ENCODE results near the gene KIR3DL3.
"Not testable (repeated sequence)": the region's sequence is repeated elsewhere in the genome, so short reads cannot be mapped to it uniquely, and the experiment has no call there.

Gene KIR3DL3

DNA sequence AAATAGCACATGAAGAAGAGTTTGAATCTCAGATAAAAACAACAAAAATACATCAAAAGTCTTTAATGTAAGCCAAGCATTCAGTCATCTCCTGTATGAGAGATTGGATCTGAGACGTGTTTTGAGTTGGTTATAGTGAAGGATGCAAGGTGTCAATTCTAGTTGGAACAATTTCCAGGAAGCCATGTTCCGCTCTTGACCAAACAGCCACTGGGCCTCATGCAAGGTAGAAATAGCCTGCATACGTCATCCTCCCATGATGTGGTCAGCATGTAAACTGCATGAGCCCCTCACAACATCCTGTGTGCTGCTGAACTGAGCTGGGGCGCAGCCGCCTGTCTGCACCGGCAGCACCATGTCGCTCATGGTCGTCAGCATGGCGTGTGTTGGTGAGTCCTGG is at the start of gene KIR3DL3:
KIR3DL3 (plus strand) TSS at position 301 of the 400 bp plus-strand sequence; CDS start at position 356, 55 bp downstream.
- in situ Hi-C loops (cut with HindIII; ENCODE audit: low sequenced_read_pairs): no loop called here

- in situ Hi-C loops (cut with HindIII; ENCODE audit: low sequenced_read_pairs): not testable (repeated sequence)
These were observed 47.9 kb upstream of the KIR3DL3 start for GRCh38 chr19:54676210-54676834.

GRCh38 chr19:54677217-54677616 is 47.0 kb upstream of the KIR3DL3 start:
- in situ Hi-C loops (cut with HindIII; ENCODE audit: low sequenced_read_pairs): no loop called here

DNA sequence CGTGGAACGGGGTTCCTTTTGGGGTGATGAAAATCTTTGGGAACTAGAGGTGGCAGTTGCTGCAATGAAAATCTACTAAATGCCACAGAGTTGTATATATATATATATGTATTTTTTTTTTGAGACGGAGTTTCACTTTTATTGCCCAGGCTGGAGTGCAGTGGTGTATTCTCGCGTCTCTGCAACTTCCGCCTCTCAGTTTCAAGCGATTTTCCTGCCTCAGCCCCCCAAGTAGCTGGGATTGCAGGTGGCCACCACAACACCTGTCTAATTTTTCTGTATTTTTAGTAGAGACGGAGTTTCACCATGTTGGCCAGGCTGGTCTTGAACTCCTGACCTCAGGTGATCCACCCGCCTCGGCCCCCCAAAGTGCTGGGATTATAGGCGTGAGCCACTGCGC is 42.6 kb upstream of the KIR3DL3 start:
- in situ Hi-C loops (cut with HindIII; ENCODE audit: low sequenced_read_pairs): not testable (repeated sequence)

DNA sequence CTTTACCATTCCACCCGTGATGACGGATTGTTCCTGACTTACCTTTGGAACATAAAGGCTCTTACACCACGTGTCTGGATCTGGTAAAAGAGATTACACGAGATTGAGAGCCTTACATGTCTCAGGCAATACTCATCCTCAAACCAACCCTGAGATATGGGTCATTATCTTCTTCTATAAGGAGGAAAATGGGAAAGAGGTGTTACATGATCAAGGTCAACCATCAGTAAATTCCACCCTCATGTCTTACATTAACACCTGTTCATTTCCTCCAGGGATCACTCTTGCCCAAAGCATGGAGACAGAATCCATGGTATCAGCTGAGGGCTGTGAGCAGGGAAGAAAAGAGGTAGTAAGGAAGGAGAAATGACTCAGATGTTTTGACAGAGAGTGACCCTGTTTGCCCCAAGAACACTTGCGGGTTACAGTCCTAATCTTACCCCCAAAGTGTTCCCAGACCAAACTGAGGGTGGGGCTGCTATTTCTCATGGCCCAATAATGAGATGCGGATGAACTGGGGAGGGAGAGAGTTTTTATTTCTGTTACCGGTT is 41.9 kb upstream of the KIR3DL3 start:
- in situ Hi-C loops (cut with HindIII; ENCODE audit: low sequenced_read_pairs): no loop called here

DNA sequence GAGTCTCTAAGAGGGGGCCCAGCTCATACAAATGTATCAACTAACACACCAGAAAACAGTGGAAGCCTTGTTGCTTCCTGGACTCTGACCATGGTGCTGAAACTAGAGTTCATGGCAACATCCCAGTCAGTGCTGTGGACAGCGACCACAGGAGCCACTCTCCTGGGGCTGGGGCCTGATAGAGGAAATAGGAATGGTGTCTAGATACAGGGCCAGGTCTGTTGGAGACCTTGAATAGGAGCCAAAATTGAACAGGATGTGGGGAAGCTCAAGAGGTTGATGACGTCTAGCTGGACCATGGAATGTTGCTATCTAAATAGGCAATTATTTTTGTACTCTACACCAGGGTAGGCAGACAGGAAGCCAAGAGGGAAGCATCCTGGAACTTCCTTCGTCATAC is 39.7 kb upstream of the KIR3DL3 start:
- in situ Hi-C loops (cut with HindIII; ENCODE audit: low sequenced_read_pairs): no loop called here

DNA sequence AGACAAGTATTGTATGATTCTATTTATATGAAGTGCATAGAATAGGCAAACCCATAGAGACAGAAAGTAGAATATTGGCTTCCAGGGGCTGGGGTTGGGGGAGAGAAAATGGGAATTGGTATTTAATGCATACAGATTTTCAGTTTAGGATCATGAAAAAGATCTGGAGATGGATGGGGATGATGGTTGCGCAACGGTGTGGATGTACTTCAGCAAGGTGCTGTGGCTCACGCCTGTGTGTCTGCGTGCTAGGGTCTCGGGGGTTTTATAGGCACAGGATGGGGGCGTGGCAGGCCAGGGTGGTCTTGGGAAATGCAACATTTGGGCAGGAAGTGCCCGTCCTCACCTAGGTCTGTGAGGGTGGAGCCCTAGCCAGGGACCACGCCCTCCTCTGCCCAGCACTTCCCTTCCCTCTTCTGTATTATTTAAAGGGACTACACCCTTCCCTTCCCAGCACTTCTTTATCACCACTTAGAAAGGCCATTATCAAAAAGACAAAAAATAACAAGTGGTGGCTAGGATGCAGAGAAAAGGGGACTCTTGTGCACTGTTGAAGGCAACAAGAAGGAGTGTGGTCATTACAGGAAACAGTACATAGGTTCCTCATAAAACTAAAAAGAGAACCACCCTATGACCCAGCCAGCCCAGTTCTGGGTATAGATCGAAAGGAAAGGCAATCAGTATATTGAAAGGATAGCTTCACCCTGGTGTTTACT is 32.5 kb upstream of the KIR3DL3 start:
- in situ Hi-C loops (cut with HindIII; ENCODE audit: low sequenced_read_pairs): no loop called here

- in situ Hi-C loops (cut with HindIII; ENCODE audit: low sequenced_read_pairs): no loop called here
These were observed 32.0 kb upstream of the KIR3DL3 start for GRCh38 chr19:54692298-54692615.

GRCh38 chr19:54694648-54695047 is 29.6 kb upstream of the KIR3DL3 start:
- in situ Hi-C loops (cut with HindIII; ENCODE audit: low sequenced_read_pairs): no loop called here

- in situ Hi-C loops (cut with HindIII; ENCODE audit: low sequenced_read_pairs): no loop called here
These were observed 28.1 kb upstream of the KIR3DL3 start for GRCh38 chr19:54696117-54696548.

- in situ Hi-C loops (cut with HindIII; ENCODE audit: low sequenced_read_pairs): no loop called here
These were observed 27.5 kb upstream of the KIR3DL3 start for GRCh38 chr19:54696766-54697165.

DNA sequence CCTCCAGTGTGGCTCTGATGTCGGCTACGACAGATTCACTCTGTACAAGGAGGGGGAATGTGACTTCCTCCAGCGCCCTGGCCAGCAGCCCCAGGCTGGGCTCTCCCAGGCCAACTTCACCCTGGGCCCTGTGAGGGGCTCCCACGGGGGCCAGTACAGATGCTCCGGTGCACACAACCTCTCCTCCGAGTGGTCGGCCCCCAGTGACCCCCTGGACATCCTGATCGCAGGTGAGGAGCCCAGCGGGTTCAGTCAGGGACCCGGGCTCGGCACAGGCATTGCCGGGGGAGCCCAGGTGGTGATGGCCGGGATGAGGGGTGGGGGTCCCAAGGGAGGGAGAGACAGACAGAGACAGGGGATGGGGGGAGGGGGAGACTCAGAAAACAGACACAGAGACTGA is 26.5 kb upstream of the KIR3DL3 start:
- in situ Hi-C loops (cut with HindIII; ENCODE audit: low sequenced_read_pairs): not testable (repeated sequence)

DNA sequence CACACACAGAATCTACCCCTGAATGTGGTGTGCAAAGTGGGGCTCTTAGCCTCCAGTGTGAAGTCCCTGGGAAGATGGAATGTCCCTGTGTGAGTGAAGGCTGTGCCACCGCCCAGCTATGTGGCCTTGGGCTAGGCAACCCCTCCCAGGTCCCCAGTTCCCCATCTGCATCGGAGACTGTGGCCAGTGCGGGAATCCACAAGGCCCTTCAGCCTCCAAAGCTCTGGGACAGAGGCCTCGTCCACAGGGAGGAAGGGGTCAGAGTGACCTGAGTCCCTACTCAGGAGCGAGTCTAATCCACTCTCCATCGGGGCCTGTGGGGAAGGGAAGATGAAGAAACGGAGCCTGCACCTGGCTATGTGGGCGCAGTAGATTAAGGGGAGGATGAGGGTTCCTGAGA is 19.3 kb upstream of the KIR3DL3 start:
- in situ Hi-C loops (cut with HindIII; ENCODE audit: low sequenced_read_pairs): no loop called here

DNA sequence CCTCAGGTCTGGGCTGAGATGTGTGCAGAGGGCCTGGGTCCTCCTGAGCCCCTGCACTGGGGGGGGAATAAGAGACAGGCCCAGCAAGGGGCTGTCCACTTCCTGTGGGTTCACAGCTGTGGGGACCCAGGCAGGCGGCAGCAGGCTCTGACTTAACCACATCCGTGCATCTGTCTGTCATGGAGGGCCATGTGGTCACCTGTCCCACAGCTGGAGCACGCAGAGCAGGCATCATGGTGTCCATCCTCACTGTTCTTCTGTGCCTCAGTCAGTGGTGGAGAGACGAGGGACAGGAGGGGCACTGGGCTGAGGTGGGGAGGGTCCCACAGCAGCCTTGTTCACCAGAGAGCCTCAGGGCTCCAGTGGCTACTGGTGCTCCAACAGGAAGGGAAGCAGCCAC is 16.3 kb upstream of the KIR3DL3 start:
- in situ Hi-C loops (cut with HindIII; ENCODE audit: low sequenced_read_pairs): no loop called here

DNA sequence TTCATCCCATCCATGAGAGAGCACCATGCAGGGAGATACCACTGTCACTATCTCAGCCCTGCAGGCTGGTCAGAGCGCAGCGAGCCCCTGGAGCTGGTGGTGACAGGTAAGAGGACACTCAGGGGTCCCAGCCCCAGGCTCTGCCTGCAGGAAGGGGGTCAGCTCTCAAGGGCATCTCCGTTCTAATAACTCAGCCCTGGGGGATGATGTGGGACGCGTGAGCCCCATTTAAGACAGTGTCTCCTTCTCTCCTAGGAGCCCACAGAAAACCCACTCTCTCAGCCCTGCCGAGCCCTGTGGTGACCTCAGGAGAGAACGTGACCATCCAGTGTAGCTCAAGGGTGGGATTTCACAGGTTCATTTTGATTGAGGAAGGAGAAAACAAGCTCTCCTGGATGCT is 15.5 kb upstream of the KIR3DL3 start:
- in situ Hi-C loops (cut with HindIII; ENCODE audit: low sequenced_read_pairs): no loop called here

GRCh38 chr19:54709212-54709948 is 14.9 kb upstream of the KIR3DL3 start:
- in situ Hi-C loops (cut with HindIII; ENCODE audit: low sequenced_read_pairs): no loop called here

DNA sequence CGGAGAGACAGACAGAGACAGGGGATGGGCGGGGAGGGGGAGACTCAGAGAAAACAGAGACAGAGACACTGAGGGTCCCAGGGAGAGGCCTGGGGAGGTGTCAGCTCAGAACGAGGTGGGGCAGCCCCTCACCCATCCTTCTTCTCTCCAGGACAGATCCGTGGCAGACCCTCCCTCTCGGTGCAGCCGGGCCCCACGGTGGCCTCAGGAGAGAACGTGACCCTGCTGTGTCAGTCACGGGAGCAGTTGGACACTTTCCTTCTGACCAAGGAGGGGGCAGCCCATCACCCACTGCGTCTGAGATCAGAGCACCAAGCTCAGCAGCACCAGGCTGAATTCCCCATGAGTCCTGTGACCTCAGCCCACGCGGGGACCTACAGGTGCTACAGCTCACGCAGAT is 14.3 kb upstream of the KIR3DL3 start:
- in situ Hi-C loops (cut with HindIII; ENCODE audit: low sequenced_read_pairs): not testable (repeated sequence)

DNA sequence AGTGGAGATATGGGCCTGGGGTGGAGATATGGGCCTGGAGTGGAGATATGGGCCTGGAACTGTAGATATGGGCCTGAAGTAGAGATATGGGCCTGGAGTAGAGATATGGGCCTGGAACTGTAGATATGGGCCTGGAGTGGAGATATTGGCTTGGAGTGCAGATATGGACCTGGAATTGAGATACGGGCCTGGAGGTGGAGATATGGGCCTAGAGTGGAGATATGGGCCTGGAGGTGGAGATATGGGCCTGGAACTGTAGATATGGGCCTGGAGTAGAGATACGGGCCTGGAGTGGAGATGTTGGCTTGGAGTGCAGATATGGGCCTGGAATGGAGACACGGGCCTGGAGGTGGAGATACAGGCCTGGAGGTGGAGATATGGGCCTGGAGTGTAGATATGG is 402 bp downstream of the KIR3DL3 start:
- in situ Hi-C loops (cut with HindIII; ENCODE audit: low sequenced_read_pairs): no loop called here

DNA sequence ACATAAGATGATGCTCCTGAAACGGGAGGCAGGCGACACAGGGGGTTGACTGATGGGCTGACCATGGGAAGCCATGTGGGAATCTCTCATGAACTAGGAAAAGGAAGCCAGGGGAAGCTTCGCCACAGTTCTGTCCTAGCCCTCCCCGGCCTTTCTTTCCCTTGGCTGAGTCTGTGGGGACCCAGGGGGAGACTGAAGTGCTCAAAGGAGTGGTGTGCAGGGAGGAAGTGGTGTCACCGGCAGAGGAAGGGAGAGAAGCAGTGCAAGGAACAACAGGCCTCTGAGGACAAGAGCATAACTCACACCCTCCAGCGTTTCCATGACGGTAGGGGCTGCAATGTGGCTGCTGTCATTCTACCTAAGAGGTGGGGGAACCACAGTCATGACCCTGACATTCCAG is 1.1 kb downstream of the KIR3DL3 start:
- in situ Hi-C loops (cut with HindIII; ENCODE audit: low sequenced_read_pairs): no loop called here

GRCh38 chr19:54727562-54727961 is 3.3 kb downstream of the KIR3DL3 start:
- in situ Hi-C loops (cut with HindIII; ENCODE audit: low sequenced_read_pairs): no loop called here

DNA sequence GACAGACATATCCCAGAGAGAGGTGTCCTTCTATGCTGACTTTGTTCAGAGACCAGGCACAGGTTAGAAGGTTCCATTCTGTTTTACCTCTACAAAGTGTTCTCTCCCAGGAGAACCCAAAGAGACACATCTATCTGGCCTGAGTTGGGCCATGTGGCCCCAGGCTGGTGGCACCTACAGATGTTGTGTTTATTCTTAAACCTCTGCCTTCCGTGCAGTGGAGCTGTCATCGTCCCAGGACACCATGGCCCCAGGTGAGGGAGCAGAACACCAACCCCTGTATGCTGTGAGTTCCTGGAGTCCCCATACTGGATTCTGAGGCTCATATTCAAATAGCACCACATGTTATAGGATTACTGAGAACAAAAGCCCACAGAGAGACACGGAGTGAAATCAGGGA is 3.9 kb downstream of the KIR3DL3 start:
- in situ Hi-C loops (cut with HindIII; ENCODE audit: low sequenced_read_pairs): no loop called here

Data from DLD1 (cell line).